ENCODE measurements around the gene RFC4. TPM values are rescaled to one million over a fixed set of nuclear protein-coding genes. Genes with fewer than 3 reads are reported as not detected.

Gene RFC4
- total and polyA plus RNA-seq, 2 of the 13 experiments (the other 11 are each of a cell fraction or from before 2014, with no cell fraction given) = 18.5 to 103 TPM

GRCh38 chr3:186783731-186784515 is 22.4 kb downstream of the RFC4 start (continued):
- TF ChIP-seq ZNF407 (CRISPR knock-in tag; IDR thresholded peaks at IDR 0.05; ENCODE audit: not compliant biosample characterization) (no peak), ZBTB25 (CRISPR knock-in tag; IDR thresholded peaks at IDR 0.05) (no peak), NAIF1 (CRISPR knock-in tag; IDR thresholded peaks at IDR 0.05; ENCODE audit: borderline replicate concordance) (no peak), SALL2 (CRISPR knock-in tag; IDR thresholded peaks at IDR 0.05) (no peak), HNF4A (CRISPR knock-in tag; IDR thresholded peaks at IDR 0.05) (no peak), THAP8 (CRISPR knock-in tag; IDR thresholded peaks at IDR 0.05; ENCODE audit: borderline replicate concordance) (0 out of 2 replicates have a peak, but pooled peaks have one; percentile 12), ZFX (CRISPR knock-in tag; IDR thresholded peaks at IDR 0.05; ENCODE audit: low read depth) (peak; percentile 90), SMAD3 (CRISPR knock-in tag; IDR thresholded peaks at IDR 0.05) (no peak), CREM (IDR thresholded peaks at IDR 0.05) (no peak; the same call in 1 of the 2 replicates), CREM (CRISPR knock-in tag; IDR thresholded peaks at IDR 0.05) (no peak), ZNF691 (CRISPR knock-in tag; IDR thresholded peaks at IDR 0.05; ENCODE audit: borderline replicate concordance, low read depth) (peak; percentile 60; the same call in 1 of the 2 replicates), AGO1 (IDR thresholded peaks at IDR 0.05; ENCODE audit: low read depth, low read length, poor library complexity, severe bottlenecking) (no peak), ZFP62 (CRISPR knock-in tag; IDR thresholded peaks at IDR 0.05) (no peak), JDP2 (CRISPR knock-in tag; IDR thresholded peaks at IDR 0.05; ENCODE audit: borderline replicate concordance) (no peak), BATF2 (CRISPR knock-in tag; IDR thresholded peaks at IDR 0.05) (no peak), ZNF264 (CRISPR knock-in tag; IDR thresholded peaks at IDR 0.05) (no peak), MLX (CRISPR knock-in tag; IDR thresholded peaks at IDR 0.05) (no peak)

Data from HepG2 (cell line).